Activated T-helper 1 cell treated with anti-CD3 and anti-CD28 coated beads, Interleukin-2, amount 50 U/mL, for 16 hours (primary cell): ENCODE data around the gene UBN1.

Experiments used
- DNase-seq, 2 donors: peaks; one replicate each; pipeline ENCODE4 v3.0.0-alpha.2; 2020; ENCODE audit warnings: low read depth in 1 of 2, low spot score in 1 of 2

UBN1 gene

DNA sequence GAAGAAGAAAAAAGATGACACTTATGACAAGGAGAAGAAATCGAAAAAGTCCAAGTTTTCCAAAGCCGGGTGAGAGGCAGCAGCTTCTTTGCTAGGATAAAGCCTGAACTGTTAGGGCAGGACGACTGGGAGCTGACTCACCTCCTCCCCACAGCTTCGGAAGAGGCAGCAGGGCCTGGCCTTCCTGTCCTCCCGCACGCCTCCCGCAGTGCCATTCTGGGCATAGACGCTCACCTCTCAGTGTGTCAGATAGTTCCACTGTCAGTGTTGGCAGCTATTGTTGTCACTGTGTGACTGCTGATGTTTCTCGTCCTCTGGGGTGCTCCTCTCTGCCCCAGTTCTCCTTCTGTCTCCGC, 12.6 kb downstream of the UBN1 start:
- DNase-seq, result no peak

DNA sequence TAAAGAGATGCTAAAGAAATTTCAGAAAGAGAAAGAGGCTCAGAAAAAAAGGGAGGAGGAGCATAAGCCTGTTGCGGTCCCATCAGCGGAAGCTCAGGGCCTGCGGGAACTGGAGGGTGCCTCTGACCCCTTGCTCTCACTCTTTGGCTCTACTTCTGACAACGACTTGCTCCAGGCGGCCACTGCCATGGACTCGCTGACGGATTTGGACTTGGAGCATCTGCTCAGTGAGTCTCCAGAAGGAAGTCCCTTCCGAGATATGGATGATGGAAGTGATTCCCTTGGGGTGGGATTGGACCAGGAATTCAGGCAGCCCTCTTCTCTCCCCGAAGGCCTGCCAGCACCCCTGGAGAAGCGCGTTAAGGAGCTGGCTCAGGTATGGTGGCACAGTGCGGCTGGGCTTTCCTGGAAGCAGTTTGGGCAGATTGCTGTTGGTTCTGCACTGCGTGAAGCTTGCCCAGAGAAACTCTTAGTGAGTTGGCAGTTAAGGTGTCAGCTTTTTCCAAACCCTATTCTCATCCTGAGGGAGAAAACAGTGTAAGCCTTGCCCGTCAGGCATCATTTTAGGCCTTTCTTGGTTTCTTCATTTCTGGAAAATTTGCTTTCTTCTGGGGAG, 13.6 kb downstream of the UBN1 start:
- DNase-seq, result no peak

DNA sequence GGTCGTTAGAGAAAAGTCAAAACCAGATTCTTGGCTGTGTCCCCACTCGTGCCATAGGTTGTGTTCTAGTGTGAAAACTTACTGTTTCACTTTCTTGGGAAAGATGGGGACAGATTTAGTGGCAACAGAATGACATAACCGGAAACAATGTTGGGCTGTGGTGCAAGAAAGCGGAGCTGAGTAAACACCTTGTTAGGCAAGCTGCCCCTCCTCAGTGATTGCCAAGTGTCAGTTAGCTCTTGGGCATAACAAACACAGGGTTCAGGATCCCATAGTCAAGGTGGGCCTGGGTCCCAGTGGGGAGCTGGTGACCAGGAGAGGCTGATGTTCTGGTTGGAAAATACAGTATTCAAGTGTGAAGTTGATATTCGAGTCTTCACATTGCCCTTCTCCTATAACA, 15.4 kb downstream of the UBN1 start:
- no peak for DNase-seq

DNA sequence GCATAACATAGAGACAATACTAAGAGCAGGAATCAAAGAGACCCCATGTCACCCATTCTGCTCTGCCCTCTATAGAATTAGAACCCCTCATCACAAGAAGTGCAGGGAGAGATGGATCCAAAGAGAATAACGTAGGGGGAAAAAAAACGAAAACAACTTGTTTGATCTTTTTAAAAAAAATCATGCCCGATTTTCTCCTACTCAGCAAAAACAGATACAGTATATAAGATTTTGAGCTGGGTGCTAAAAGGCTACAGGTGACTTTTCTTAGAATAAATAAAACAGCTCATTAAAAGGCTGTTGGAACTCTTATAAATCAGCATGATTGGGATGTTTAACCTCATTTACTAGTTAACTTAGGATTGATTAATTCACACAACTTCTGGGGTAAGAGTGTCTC, 17.4 kb downstream of the UBN1 start:
- no peak for DNase-seq

DNA sequence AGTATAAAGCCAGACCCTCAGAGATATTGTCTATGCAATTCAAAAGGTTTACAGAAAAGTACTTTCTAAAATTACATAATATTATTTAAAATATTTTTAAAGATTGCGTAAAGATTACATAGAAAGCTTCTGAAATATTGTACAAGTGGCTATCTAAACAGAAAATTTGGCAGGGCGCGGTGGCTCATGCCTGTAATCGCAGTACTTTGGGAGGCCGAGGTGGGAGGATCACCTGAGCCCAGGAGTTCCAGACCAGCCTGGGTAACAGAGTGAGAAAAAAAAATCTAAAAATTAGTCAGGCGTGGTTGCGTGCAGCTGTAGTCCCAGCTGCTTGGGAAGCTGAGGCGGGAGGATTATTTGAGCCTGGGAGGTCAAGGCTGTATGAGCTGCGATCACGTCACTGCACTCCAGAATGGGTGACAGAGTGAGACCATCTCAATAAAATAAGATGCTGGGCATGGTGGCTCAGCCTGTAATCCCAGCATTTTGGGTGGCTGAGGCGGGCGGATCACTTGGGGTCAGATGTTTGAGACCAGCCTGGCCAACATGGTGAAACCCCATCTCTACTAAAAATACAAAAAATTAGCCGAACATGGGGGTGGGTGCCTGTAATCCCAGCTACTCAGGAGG, 18.1 kb downstream of the UBN1 start:
- DNase-seq, result no peak

DNA sequence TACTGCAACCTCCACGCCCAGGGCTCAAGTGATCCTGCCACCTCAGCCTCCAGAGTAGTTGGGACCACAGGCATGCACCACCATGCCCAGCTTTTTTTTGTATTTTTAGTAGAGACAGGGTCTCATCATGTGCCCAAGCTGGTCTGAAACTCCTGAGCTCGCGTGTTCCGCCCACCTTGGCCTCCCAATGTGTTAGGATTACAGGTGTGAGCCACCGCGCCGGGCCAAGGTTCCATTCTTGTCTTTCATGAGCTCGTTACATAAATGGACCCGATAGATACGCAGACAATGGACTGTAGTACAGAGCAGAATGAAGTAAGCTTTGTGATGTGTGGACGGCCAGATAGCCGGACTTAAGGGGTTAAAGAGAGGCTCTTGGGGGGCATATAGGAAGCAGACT, 19.3 kb downstream of the UBN1 start:
- no peak for DNase-seq

DNA sequence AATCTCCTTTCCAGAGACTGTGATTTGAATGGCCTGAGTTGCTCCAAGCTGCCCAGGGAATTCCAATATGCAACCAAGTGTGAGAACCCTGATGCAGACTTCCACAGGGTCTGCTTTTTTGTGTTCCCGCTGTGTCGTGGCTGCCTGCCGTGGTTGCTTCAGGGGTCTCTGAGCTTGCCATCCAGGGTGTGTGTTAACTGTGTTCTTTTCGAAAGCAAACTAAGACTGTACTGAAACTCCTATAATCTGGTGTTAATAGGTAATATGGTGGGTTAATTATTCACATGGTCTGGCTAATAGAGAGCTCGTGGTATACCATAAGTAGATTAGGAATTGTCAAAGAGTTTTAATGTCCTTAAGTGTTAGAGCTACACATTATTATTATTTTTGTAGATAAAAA, 20.7 kb downstream of the UBN1 start:
- DNase-seq, result no peak

DNA sequence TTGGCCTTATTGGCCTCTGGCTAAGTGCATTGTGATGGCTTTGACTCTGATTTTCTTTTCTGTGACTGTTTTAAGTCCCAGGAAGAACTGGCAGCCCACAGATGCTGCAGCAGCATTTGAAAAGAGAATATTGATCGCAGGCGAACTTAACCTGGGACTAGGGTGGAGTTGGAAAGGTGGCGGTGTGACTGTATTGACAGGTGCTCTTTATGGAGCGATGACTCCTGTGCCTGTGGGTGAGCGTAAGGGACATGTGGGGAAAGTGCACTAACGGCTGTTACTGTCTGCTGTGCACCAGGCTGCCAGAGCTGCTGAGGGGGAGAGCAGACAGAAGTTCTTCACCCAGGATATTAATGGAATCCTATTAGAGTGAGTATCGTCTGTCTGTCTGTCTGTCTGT, 21.3 kb downstream of the UBN1 start:
- DNase-seq, result no peak

DNA sequence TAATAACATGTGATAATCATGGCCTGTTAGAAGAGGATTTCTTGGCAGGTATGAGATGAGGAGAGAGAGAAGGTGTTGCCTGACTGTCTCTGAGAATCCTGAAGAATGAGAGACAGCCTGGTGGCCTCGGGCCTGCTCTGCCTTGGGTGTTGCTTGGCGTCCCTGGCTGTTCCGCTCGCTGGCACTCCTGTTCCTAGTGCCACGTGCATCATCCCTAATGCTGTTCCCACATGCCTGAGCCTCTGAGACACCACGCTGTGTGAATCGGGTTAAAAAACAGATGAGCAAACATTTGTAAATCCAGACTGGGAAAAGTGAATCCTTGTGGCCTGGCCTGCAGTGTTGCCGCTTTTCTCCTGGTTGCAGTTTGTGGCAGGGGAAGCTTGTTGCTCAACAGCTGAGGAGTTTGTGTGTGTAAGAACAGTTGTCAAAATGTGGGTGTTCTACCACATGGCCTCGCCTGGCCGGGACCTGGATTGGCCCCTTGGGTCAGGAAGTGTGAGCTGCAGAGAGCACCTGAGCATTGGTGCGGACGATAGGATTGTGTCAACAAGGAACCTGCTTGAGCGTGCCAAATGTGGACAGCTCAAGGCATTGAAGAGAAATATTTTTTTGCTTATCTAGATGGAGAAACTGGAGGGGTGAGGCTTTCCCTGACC, 22.0 kb downstream of the UBN1 start:
- DNase-seq, result no peak

DNA sequence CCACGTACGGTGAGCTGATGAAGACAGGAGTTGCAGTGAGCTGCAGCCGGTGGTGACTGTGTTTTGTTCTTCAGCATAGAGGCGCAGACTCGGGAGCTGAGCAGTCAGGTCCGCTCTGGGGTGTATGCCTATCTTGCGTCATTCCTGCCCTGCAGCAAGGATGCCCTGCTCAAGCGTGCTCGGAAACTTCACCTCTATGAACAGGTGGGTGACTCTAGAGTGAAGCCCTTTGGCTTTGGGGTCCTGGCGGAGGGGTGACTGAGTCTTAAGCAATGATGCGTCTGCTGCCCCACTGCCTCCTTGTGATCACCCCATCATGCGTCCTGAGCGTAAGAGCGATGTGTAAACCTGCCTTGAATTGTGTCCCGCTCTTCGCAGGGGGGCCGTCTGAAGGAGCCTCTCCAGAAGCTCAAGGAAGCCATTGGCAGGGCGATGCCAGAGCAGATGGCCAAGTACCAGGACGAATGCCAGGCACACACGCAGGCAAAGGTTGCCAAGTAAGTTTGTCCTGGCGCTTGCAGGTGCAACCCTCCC, 22.9 kb downstream of the UBN1 start:
- no peak for DNase-seq

DNA sequence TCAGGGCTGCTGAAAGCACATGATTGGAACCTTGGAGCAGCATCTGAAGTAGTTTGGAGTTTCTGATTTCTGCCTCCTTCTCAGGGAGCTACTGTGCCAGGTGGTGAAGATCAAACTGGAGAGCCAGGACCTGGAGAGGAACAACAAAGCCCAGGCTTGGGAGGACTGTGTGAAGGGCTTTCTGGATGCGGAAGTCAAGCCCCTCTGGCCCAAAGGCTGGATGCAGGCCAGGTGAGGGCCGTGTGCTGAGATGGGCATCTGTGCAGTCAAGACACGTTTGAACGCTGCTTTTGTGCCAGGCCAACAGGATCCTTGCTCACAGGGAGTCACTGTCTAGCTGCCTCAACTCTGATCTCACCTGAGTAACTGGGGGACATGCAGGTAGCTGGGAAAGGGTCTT, 23.8 kb downstream of the UBN1 start:
- no peak for DNase-seq

DNA sequence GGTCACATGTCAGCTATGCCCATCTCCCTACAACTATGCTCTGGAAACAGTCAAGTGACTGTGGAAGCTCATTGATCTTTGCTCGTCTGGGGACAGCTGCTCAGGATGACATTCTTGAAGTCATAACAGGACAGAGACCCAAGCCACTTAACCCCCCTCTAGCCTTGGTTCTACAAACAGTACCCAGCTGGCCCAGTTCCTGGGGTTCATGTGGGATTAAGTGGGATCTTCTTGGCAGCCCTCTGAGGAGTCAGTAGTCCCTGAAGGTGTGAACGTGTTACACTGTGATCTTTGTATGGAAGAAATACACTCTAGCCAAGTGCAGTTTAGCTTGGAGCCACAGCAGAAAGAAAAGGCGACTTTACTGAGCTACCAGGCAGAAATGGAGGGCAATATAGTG, 25.8 kb downstream of the UBN1 start:
- no peak for DNase-seq

DNA sequence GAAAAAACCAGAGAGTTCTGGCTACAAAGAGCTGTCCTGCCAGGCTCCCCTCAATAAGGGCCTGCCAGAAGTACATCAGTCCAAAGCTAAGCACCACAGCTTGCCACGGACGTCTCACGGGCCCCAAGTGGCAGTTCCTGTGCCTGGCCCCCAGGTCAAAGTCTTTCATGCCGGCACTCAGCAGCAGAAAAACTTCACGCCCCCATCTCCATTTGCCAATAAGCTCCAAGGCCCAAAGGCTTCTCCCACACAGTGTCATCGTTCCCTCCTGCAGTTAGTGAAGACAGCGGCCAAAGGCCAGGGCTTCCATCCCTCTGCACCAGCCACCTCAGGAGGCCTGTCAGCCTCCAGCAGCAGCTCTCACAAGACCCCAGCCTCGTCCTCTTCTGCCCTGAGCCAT, 27.4 kb downstream of the UBN1 start:
- DNase-seq, result no peak

DNA sequence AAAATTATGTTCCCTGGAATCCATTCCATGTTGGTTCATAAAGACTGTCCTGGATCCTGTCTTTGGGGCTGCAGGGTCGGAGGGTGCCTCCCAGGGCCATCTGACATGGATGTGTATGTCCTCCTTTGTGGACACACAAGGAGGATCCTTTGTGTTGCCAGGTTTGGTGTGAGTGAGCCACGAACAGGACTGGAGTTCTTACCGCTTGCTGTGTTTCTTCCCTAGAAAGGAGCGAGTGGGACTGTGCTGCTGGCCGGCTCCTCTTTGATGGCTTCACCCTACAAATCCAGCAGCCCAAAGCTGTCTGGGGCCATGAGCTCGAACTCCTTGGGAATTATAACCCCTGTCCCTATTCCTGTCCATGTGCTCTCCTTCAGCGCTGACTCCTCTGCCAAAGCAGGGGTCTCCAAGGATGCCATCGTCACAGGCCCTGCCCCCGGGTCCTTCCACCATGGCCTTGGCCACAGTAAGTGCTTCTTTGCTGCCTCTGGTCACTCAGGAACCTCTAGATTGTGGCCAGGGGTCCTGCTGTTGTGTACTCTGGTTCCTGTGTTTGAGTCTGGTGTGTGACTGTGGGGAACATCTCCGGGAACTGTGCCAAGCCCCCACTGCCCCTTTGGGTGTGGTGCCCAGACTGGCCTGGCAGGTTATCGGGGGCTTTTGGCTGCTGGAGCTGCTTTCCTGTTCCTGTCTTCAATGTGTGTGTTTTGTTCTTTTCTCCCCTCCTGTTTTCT, 29.5 kb downstream of the UBN1 start:
- DNase-seq, result no peak

DNA sequence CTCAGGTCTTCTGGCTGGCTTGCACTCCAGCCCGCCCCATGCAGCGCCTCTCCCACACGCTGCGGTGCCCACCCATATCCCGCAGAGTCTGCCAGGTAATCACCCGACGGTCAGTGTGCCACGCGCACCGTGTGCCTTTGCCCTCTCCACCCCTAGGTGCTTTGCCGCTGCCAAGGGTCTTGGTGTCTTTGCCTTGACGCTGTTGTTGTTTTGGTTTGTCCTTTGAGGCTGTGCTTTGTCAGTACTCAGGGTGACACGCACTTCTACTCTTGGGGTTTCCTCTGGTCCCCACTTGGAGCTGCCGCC, 30.1 kb downstream of the UBN1 start:
- no peak for DNase-seq

DNA sequence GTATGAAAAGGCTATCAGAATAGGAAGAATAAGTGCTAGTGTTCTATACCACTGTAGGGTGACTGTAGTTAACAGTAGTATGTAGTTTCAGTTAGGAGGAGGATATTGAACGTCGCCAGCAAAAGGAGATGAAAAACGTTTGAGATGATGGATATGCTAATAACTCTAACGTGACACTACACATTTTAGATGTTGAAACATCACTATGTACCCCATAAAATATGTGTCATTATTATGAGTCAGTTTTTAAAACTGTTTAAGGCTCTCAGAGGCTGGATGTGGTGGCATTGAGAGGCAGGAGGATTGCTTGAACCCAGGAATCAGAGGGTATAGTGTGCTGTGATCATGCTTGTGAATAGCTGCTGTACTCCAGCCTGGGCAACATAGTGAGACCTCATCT, 31.8 kb downstream of the UBN1 start:
- DNase-seq, result no peak

DNA sequence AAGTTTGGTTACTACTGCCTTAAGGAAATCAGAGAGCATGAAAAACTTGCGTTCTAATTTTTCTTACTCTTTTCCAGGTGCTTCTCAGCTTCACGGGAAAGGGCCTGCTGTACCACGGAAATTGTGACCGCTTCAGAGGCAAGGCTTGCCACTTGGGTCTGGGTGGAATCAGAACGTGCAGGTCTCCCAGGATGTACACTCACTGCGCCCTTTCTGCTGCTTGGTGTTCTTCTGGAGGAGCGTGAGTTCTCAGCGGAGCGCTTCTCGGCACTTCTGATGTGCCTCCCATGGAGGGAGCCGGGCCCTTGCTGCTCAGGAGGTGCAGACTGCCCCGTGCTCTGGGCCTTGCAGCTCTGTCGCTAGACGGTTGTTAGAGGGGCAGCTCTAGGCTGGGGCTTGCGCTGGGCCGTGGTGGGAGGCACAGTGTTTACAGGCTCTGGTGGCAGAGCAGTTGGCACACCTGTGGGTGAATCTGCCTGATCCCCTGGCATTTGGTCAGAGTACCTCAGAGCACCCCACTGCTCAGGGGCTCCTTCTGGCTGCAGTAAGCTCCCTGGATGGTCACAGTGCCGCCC, 32.8 kb downstream of the UBN1 start:
- DNase-seq, result no peak

DNA sequence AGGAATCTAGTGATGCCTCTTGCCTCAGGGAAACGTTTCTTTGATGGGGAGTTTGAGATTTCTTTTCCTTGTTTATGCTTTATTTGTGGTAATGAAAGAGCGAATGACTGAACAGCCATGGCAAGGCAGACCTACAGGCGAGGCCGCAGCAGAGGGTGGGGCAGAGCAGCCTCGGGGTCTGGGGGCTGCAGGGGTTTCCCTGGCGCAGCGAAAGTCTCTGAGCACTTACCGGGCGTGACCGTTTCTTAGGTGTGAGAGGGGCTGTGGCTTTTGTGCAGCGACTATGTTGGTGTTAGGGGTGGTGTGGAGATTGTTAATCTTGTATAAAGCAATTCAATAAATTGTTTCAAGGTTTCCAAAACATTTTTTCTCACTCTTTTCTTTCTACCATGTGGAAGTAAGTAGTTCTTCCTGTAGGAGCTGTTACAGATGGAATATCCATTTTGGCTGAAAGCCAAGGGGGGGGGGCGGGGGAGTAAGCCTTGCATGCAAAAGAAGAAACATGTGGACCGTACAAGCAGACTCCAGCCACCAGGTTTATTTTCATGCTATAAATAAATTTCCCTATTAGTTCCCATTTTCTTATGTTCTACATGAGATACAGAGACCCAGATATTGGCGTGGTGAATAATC, 34.8 kb downstream of the UBN1 start:
- DNase-seq, result no peak

DNA sequence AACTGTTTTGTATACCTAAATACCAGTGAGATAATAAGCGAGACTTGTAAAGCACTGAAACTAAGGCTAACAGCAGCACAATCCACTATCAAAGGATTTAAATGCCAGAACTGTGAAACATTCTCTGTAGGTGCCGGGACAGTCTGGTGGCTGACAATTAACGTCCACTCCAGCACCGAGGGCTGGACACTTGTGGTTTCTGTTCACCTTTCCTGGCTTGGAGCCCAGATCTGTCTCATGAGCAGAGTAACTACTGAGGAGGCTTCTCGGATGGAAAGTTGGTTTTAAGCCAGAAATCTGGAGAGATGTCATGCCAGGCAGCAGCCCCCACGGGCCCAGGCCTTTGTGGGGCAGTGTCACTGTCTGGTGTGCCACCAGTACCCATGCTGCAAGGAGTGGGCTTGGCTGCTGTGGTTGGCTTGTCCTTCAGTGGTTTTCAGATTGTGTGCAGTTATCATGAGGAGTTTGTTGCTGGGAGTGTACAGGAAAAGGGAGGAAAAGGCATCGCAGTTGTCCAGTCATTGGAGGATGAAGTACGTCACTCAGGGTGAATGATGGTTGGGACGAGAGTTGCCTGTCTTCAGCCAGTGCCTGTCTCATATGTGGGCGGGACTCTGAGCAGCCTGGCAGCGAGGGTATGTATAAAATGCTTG, 35.5 kb downstream of the UBN1 start:
- DNase-seq, result no peak

DNA sequence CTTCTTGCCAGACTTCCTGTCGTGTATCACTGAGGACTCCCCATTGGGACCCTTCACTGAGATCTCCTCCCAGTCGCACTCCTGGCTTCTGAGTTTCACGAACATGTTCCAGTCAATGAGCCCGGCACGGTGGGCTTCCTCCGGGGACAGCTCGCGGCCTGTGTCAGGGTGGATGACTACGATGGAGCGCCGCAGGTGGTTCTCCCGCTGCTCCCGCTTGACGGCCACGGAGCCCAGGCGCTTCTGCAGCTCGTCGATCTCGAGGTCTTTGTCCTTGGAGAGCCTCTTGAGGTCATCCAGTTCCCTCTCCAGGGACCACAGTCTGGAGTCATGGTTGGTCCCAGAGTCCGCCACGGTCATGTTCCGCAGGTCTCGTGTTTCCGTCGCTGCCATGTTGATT, 36.2 kb downstream of the UBN1 start:
- DNase-seq, result no peak

DNA sequence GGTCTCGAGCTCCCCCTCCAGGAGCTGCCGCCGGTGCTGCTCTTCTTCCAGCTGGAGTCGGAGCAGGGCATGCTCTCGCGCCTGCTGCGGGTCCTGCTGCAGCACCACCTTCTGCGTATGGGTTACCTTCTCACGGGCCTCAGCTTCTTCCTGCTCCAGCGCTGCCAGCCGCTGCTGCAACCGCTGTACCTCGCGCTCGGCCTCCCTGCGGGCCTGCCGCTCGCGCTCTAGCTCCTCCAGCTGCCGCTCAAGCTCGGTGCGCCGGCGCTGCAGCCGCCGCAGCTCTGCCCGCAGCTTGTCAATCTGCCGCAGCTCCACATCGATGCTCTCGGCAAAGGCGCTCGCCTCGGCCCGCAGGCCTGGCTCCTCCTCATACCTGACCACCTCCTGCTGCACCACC, 36.9 kb downstream of the UBN1 start:
- no peak for DNase-seq
